IPS-NIHi7 (cell line): ENCODE data around the gene RGL3.
"Not testable (repeated sequence)": the region's sequence is repeated elsewhere in the genome, so short reads cannot be mapped to it uniquely, and the experiment has no call there.

Experiments
- DNase-seq: peaks from one replicate; pipeline ENCODE4 v3.0.0; 2012; ENCODE audit warnings: mixed read lengths; ENCODE audit errors: extremely low spot score

RGL3 gene

DNA sequence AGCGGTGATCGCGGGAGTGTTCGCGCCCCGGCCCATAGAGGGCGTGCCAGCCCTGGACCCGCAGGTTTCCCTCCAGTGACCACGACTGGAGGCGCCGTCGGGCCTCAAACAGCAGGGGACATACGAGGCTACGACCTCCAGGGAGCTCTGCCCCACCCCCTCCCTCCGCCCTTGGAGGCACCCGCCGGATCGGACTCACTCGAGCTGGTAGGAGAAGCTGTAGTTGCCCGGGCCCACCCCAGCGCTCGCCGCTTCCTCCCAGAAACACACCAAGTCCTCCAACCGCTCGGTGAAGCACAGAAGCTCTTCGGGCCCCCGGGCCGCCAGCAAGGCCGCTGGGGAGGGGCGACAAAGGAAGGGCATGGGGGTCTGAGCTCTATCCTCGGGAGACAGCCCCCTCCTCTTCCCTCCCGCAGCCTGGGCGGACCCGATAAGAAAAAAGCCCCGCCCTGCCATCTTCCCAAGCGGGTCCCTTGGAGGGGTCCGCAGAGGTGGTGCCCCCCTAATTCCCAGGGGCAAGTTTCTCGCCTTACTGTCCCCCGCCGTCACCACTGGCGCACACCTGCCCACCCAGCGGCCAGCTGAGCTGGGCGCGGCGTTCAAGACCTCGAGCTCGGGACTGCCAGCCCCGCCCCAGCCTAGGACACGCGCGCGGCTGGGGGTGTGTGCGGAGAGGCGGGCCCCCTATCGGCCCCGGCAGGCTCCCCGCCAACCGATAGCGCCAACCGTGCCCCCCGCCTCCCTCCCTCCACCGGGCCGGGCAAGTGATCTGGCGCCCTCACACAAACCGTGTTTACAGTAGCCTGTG lies 36.0 kb downstream of the RGL3 start:
- DNase-seq = peak; percentile 62

DNA sequence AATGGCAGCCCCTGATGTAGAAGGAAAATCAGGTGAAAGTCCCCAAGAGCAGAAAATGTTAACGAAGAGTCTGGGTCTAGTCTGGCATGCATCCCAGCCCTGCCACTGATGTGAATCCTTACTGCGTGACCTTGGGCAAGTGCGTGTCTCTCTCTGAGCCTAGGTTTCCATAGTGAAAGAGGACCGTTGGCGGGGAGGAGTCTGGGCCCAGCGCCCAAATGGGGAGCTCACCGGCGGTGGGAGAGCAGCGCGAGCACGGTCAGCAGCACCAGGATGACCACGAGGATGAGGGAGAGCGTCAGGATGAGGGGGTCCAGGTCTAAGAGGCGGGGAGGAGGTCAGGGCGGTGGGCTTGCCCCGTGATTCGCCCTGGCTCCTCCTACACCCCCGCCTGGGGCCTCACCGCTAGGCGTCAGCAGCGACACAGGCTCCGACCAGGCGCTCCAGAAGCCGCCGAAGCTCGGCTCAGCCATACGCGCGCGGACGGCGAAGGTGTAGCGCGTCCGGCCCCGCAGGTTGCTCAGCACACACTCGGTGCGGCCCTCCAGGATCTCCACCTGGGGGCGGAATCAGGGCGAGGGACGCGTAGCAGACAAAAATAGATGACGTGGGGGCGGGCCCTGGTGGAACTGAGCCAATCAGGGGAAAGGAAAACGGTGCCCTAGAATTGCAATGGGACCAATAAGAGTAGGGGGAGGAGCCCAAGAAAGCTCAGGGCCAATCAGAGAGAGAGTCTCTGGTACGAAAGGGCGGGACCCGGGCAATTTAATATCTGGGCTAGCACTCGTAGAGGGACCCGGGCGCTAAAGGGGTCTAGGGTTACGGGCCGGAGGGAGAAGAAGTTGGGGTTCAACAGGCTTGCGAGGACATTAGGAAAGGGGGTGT lies 38.2 kb downstream of the RGL3 start:
- peak; percentile 93 for DNase-seq

DNA sequence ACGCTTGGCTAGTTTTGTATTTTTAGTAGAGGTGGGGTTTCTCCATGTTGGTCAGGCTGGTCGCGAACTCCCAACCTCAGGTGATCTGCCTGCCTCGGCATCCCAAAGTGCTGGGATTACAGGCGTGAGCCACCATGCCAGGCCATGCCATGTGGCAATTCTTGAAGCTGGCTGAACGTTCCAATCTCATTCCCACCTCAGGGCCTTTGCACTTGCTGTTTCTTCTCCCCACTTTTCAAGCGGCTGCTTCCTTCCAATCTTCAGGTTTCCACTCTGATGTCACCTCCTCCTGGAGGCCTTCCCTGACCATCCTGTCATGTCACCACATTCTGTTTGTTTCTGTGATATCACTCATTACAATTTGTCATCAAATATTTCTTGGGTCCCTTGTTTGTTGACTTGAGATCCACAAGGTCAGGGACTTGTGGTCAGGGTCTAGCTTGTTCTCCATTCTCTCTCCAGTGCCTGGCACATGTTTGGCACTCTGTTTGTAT lies 39.2 kb downstream of the RGL3 start:
- no peak for DNase-seq

DNA sequence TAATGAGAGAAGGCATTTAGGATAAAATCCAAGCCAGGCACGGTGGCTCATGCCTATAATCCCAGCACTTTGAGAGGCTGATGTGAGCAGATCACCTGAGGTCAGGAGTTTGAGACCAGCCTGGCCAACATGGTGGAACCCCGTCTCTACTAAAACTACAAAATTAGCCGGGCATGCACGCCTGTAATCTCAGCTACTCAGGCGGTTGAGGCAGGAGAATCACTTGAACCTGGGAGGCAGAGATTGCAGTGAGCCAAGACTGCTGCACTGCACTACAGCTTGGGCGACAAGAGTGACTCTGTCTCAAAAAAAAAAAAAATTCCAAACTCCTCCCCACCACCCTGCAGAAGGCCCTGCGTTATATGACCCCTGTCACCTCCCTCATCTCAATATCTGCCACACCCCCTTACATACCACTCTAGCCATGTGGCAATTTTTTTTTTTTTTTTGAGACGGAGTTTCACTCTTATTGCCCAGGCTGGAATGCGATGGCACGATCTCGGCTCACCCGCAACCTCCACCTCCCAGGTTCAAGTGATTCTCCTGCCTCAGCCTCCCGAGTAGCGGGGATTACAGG lies 39.8 kb downstream of the RGL3 start:
- not testable (repeated sequence) for DNase-seq

DNA sequence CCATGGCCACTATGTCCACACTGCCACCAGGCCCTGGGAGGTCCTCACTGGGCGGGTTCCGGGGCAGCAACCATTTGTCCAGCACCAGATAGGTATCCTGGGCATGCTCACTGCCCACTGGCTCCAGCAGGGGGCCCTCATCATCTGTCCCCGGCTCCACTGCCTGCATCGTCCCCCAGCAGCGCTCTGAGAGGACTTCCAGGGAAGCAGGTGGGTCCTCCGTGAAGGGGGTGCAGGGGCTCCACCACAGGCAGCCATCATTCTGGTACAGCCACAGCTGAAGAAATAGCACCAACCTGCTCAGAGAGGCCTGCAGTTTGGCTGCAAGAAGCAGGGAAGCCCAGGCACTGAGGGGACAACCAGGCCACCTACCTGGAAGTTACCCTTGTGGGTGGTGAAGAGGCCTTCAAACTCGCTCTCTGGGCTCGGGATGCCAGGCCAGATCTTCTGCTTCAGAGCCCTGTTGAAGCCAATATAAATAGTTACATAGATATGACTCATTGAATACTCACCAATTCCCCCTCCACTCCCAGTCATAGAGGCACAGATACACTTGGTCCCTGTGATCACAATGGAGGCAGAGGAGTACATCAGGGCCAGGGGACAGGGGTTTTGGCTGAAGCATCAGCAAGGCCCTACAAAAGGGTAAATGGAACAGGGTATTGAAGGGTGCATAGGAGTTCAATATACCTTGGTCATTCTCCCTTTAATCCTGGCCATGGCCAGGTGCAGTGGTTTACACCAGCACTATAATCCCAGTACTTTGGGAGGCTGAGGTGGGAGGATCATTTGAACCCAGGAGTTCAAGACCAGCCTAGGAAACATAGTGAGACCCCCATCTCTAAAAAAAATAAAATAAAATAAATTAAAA lies 40.6 kb downstream of the RGL3 start:
- DNase-seq = peak; percentile 48

DNA sequence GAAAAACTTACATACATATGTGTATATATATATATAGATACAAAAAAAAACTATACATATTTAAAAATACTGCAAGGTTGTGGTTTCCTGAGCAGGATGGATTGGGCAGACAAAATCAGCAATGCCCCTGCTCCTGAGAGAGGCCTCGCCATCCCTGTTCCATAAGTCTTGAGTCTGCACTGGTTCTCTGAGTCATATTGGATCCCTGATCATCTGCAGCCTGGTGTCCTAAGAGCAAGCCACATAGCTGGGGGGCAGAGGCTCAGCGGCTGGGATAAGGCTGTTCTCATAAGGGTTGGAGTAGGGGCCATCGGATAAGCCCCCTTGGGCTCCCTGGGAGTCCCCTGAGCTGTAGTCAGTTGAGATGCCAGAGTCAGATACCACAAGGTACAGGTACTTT lies 41.4 kb downstream of the RGL3 start:
- no peak for DNase-seq

DNA sequence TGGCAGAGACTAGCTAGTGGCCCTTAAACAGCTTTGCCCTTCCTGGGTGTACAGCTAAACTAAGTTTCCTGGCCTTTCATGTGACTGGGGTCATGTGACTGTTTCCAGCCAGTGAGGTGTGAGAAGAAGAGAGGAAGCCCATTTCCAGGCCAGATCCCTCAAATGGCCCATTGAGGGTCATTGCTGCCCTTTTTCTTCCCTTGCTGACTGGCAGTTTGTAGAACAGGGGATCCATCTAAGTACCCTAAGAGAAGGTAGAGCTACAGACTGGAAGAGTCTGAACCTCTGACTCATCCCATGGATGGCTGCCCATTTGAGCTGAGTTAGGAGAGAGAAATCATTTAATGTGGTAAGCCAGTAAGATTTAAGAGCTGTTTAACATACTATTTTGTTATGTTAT lies 41.9 kb downstream of the RGL3 start:
- no peak for DNase-seq

DNA sequence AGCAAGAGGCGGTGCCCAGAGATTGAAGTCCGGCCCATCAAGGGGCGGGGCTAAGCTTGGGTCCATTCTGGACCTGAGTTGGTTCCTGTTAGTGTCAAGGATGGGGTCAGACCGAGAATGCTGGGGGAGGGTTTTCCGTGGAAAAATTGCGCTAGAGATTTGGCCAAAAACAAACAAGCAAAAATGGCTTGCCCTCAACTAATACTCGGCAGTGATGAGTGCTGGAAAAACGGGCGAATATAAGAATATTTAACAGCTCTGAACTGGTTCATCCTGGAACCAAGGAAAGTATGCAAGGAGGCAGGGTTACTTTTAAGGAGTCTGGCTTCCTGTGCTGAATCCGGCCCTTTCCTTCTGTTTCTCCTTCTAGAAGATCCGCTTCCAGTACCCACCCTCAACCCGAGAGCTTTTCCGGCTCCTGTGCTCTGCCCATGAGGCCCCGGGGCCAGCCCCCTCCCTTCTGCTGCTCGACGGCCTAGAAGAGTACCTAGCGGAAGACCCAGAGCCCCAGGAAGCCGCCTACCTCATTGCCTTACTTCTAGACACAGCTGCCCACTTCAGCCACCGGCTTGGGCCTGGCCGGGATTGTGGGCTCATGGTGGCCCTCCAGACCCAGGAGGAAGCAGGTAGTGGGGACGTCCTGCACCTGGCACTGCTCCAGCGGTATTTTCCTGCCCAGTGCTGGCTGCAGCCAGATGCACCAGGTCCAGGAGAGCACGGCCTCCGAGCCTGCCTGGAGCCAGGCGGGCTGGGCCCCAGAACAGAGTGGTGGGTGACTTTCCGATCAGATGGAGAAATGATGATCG lies 43.8 kb downstream of the RGL3 start:
- no peak for DNase-seq

DNA sequence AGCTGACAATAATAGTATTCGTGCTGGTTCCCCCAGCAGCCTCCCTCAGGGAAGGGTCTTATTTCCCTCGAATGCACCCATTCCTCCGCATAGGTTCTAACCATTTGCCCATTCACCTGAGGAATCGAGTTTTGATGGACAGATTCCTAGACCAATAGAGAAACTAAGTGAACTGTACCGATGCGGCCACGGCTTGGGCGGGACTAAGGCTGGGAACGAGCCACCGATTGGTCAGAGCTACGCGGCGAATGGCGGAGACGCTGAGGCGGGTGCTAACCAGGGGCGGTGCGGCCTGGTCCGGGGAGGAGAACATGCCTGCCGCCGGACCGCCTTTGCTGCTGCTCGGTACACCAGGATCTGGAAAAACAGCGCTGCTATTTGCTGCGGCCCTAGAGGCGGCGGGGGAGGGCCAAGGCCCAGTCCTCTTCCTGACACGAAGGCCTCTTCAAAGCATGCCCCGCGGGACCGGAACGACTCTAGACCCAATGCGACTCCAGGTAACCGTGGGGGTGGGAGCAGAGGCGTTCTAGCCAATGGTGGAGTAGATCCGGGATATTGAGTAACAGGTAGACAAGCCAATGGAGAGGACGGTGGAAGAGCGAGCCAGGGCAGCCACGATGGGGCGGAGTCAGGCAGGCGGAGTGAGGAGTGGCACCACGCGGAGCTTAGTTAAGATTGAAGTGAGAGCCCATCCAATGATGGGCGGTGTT lies 44.5 kb downstream of the RGL3 start, which contains the start of gene SWSAP1:
Gene SWSAP1, plus strand, starts transcription at position 234 of the 710 bp plus-strand sequence. Its CDS starts 15 bp downstream, at position 249.
- DNase-seq = peak; percentile 96

DNA sequence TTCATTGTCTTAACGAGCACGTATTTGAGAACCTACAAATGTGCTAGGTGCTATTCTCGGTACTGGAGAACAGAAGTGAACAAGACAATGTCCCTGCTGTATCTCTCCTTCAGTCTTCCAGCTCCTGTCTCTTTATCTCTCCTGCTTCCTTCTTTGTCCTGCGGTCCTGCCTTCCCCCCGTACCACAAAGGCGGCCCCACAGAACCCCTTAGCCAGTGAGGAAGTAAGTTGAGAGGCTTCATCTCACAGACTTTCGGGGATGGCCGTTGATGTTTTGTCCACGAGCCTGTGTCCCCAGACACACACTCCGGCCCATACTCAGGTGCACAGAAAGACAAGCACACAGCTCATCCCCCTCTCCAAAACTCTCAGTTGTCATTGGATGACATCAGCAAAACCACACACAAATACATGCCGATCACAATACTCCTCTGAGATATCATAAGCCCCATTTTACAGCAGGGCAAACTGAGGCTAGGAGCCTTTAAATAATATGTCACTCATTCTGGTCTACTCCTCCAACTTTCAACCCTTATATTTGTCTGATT lies 45.2 kb downstream of the RGL3 start:
- DNase-seq = no peak

DNA sequence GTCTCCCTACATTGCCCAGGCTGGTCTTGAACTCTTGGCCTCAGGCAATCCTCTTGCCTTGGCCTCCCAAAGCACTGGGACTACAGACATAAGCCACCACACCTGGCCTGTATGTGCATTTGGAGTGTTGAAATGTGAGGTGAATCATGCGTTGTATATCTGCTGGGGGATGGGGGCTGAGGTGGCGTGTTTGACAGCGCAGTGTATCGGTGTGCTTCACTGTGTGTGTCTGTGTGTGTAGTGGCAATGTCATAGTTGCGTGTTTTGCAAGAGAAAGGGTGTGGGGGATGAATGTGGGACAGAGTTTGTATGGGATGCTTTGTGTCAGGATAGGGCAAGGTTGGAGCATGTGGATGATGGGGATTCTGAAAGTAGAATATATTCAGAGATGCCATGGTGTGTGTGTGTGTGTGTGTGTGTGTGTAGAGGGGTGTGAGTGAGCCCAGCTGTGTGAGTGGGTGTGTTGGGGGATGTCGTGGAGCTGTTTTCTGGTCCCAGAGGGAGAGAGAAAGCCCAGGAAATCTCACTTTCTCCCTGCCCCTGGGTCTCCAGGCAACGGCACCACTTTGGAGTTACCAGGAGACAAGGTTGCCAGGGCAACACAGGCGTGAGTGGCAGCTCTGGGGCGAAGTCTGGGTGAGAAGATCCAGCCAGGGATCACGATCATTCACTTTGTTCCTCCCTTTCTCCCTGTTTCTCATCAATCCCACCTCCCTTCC lies 45.8 kb downstream of the RGL3 start:
- peak; percentile 45 for DNase-seq

DNA sequence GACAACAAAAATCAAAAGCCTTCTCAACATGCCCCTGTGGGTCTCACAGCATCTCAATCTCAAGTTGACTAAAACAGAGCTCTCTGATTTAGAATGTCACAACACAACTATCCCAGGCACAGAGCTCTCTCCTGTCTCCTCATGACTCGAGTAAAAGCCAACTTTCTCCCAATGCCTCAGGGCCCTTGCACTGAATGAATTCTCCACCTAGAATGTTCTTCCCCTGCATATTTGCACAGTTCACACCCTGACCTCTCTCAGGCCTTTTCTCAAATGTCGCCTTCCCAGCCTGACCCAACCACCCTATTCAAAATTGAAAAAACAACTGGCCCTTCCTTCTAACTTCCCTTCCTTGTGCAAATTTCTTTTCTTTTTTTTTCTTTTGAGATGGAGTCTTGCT lies 48.4 kb downstream of the RGL3 start:
- no peak for DNase-seq

DNA sequence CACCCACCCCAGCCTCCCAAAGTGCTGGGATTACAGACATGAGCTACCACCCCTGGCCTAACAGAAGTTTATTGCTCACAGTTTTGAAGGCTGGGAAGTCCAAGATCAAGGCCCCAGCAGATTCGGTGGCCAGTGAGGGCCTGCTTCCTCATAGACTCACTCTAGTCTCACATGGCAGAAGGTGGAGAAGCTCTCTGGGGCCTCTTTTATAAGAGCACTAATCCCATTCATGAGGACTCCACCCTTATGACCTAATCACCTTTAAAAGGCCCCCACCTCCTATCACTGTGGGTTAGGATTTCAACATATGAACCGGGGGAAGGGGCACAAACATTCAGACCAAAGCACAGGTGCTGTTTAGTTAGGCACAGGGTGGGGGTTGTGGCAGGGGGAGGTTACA lies 51.6 kb downstream of the RGL3 start:
- DNase-seq = no peak

DNA sequence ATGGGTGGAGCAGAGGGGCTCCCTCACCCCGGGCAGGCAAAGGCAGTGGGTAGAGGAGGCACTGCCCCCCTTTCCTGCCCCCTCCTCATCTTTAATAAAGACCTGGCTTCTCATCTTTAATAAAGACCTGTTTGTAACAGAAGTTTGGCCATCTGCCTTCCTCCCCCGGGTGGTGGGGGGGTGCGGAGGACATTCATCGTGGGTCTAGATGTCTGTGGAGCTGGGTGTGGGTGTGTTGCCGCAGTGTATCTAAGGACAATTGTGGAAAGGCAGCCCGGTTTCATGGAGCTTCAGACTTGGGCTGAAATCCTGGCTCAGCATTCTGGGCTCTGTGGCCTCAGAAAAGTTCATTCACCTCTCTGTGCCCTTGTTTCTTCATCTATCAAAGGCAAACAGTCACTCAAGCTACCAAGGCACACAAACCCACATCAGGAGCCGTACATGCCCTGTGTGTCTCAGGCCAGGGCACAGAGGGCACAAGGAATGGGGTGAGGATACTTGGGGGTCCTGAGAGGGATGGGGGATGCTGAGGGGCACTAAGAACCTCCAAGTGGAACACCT lies 53.5 kb downstream of the RGL3 start:
- DNase-seq = no peak

DNA sequence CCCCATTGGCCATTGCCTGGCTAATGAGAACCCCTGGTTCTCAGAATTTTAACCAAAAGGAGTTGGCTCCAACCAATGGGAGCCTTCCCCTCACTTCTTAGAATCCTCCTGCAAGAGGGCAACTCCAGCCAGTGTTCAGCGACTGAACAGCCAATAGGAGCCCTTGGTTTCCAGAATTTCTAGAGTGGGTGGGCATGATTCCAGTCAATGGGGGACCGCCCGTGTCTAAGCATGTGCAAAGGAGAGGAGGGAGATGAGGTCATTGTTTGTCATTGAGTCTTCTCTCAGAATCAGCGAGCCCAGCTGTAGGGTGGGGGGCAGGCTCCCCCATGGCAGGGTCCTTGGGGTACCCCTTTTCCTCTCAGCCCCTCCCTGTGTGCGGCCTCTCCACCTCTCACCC lies 54.2 kb downstream of the RGL3 start:
- DNase-seq = no peak

DNA sequence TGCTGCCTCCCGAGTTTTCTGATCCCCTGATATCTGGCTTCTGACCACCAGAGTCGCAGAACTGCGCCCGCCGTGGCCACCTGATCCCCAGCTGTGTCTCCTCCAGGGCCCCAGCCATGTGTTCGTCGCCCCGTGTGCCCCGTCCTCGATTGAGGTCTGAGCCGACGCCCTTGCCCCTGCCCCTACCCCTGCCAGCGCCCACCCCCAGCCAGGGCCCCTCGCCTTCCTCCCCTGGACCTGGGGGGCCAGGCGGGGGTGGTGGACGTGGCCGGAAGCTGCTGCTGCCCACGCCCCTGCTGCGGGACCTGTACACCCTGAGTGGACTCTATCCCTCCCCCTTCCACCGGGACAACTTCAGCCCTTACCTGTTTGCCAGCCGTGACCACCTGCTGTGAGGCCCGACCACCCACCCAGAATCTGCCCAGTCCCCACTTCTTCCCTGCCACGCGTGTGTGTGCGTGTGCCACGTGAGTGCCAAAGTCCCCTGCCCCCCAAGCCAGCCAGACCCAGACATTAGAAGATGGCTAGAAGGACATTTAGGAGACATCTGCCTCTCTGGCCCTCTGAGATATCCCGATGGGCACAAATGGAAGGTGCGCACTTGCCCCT lies 54.7 kb downstream of the RGL3 start:
- DNase-seq = no peak

DNA sequence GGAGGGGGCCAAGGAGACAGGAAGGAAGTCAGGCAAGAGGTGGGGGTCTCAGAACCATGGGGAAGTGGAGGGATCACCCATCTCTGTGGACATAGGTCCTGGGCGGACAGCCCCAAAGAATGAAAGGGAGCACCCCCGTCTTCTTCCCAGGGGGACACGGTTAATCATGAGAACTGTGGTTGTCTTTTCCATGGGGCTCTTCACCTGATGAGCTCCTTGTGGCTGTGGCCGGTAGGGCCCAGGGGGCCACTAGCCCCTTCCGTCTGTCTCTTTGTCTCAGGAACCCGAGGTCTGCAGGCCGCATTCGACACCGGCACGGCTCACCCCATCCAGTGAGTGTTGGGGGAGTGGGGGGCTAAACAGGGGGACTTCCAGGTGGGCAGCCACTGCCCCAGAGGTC lies 55.2 kb downstream of the RGL3 start:
- no peak for DNase-seq
